ENCODE results near the gene NNMT. TPM values are rescaled to one million over a fixed set of nuclear protein-coding genes. Genes with fewer than 3 reads are reported as not detected.

The NNMT gene
- total RNA-seq, 4 donors from 2014 or later: 4.6 to 362 (median 116) TPM

GRCh38 chr11:114251815-114252337 is 44.3 kb upstream of the NNMT start:
- Histone ChIP-seq H3K27me3 (no peaks in the 10 kb centered on the region), H3K9me3 (no peaks in the 10 kb centered on the region), H3K4me1 (peaks cover 5 to 11% of the 10 kb centered on the region in 2 donors), H3K36me3 (no peaks in the 10 kb centered on the region), H3K27ac (peak overlapping the region; percentile 71 to 73), H3K4me3 (no peak overlapping the region)
- DNase-seq: no peak
- no peak for TF ChIP-seq POLR2A (IDR thresholded peaks at IDR 0.05)
- TF ChIP-seq CTCF (IDR thresholded peaks at IDR 0.05): no peak
- intact Hi-C loops (cut with DNase I; ENCODE audit: low total_unique reads): loop anchor here (10.0 kb wide), 2 partner anchors 57 to 87 kb away; no protein-coding TSS in a partner anchor

GRCh38 chr11:114252767-114253166 is 43.4 kb upstream of the NNMT start:
- Histone ChIP-seq H3K27ac (peak overlapping the region; percentile 71 to 73), H3K4me1 (peaks cover 5 to 14% of the 10 kb centered on the region in 2 donors), H3K4me3 (no peak overlapping the region), H3K9me3 (no peaks in the 10 kb centered on the region), H3K36me3 (no peaks in the 10 kb centered on the region), H3K27me3 (no peaks in the 10 kb centered on the region)
- intact Hi-C loops (cut with DNase I; ENCODE audit: low total_unique reads): loop anchor here (10.0 kb wide), 2 partner anchors 58 to 88 kb away; no protein-coding TSS in a partner anchor
- TF ChIP-seq POLR2A (IDR thresholded peaks at IDR 0.05) (no peak), CTCF (IDR thresholded peaks at IDR 0.05) (no peak)
- no peak for DNase-seq

GRCh38 chr11:114253771-114254170 is 42.4 kb upstream of the NNMT start:
- H3K36me3 ChIP-seq: no peaks in the 10 kb centered on the region
- intact Hi-C loops (cut with DNase I; ENCODE audit: low total_unique reads): loop anchor here (10.0 kb wide), 2 partner anchors 59 to 89 kb away; no protein-coding TSS in a partner anchor
- H3K4me1 ChIP-seq: peaks cover 5 to 14% of the 10 kb centered on the region in 2 donors
- peak overlapping the region; percentile 71 to 73 for H3K27ac ChIP-seq
- no peak overlapping the region for H3K4me3 ChIP-seq
- TF ChIP-seq POLR2A (IDR thresholded peaks at IDR 0.05): no peak
- TF ChIP-seq CTCF (IDR thresholded peaks at IDR 0.05): no peak
- H3K9me3 ChIP-seq: no peaks in the 10 kb centered on the region
- no peak for DNase-seq
- H3K27me3 ChIP-seq: no peaks in the 10 kb centered on the region

DNA sequence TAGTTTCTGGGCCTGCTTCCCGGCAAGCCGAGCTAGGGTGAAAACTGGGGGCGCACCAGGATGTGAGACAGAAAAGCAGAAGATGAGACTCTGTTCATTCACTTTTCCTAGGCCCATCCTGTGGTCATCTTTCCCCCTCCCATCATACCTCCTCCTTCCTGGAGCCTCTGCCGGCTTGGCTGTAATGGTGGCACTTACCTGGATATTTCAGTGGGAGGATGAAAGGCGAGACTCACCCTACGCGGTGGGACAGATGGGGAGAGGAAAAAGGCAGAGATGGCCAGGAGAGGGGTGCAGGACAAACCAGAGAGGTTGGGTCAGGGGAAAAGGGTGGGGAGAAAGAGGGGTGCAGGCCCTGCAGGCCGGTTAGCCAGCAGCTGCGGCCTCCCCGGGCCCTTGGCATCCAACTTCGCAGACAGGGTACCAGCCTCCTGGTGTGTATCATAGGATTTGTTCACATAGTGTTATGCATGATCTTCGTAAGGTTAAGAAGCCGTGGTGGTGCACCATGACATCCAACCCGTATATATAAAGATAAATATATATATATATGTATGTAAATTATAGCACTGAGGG is 41.5 kb upstream of the NNMT start:
- H3K27ac ChIP-seq: peak overlapping the region; percentile 0 to 73
- no peak overlapping the region for H3K4me3 ChIP-seq
- no peak for DNase-seq
- H3K9me3 ChIP-seq: no peaks in the 10 kb centered on the region
- peaks cover 5 to 14% of the 10 kb centered on the region in 2 donors for H3K4me1 ChIP-seq
- H3K36me3 ChIP-seq: no peaks in the 10 kb centered on the region
- no peaks in the 10 kb centered on the region for H3K27me3 ChIP-seq
- intact Hi-C loops (cut with DNase I; ENCODE audit: low total_unique reads): loop anchor here (10.0 kb wide), 2 partner anchors 60 to 90 kb away; no protein-coding TSS in a partner anchor
- no peak for TF ChIP-seq POLR2A (IDR thresholded peaks at IDR 0.05)
- no peak for TF ChIP-seq CTCF (IDR thresholded peaks at IDR 0.05)

DNA sequence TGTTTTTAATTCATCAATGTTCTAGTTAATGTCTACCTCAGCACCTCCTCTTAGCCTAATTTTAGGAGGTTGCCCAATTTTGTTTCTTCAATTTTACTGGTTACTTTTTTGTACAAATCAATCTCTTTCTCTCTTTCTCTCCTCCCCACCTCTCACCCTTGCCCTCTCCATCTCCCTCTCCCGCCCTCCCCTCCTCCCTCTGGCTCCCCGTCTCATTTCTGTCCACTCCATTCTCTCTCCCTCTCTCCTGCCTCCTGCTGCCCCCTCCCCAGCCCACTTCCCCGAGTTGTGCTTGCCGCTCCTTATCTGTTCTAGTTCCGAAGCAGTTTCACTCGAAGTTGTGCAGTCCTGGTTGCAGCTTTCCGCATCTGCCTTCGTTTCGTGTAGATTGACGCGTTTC is 40.9 kb upstream of the NNMT start:
- DNase-seq: no peak
- intact Hi-C loops (cut with DNase I; ENCODE audit: low total_unique reads): loop anchor here (10.0 kb wide), 2 partner anchors 60 to 90 kb away; no protein-coding TSS in a partner anchor
- Histone ChIP-seq H3K36me3 (no peaks in the 10 kb centered on the region), H3K9me3 (no peaks in the 10 kb centered on the region), H3K4me3 (no peak overlapping the region), H3K27ac (peak overlapping the region; percentile 0 to 73), H3K27me3 (no peaks in the 10 kb centered on the region), H3K4me1 (peaks cover 5 to 14% of the 10 kb centered on the region in 2 donors)
- no peak for TF ChIP-seq POLR2A (IDR thresholded peaks at IDR 0.05)
- TF ChIP-seq CTCF (IDR thresholded peaks at IDR 0.05): no peak
